ENCODE measurements around the gene BBS9. TPM values are rescaled to one million over a fixed set of nuclear protein-coding genes. Genes with fewer than 3 reads are reported as not detected.

Gene BBS9
- total RNA-seq, 1 donor from 2014 or later = 31.2 TPM

- H3K4me3 ChIP-seq = no peak overlapping the region
- intact Hi-C loops (cut with DNase I) = no loop called here
- no peaks in the 10 kb centered on the region for H3K36me3 ChIP-seq
- no peaks in the 10 kb centered on the region for H3K27me3 ChIP-seq
- H3K9me3 ChIP-seq = no peaks in the 10 kb centered on the region
- TF ChIP-seq POLR2A (IDR thresholded peaks at IDR 0.05) = no peak
- TF ChIP-seq CTCF (IDR thresholded peaks at IDR 0.05) = no peak
- TF ChIP-seq POLR2AphosphoS5 (IDR thresholded peaks at IDR 0.05; ENCODE audit: insufficient read depth in 1 of 2, low read depth in 1 of 2) = no peak
- H3K27ac ChIP-seq = no peak overlapping the region
- H3K4me1 ChIP-seq = no peaks in the 10 kb centered on the region
- DNase-seq (ENCODE audit: extremely low spot score in 2 of 2) = no peak
Measured at GRCh38 chr7:33550979-33551378, 421.6 kb downstream of the BBS9 start.

GRCh38 chr7:33554046-33554445 lies 424.7 kb downstream of the BBS9 start:
- Histone ChIP-seq H3K4me1 (no peaks in the 10 kb centered on the region), H3K36me3 (no peaks in the 10 kb centered on the region), H3K27me3 (no peaks in the 10 kb centered on the region), H3K4me3 (no peak overlapping the region), H3K27ac (no peak overlapping the region), H3K9me3 (no peaks in the 10 kb centered on the region)
- TF ChIP-seq CTCF (IDR thresholded peaks at IDR 0.05) = no peak
- TF ChIP-seq POLR2A (IDR thresholded peaks at IDR 0.05) = no peak
- no peak for TF ChIP-seq POLR2AphosphoS5 (IDR thresholded peaks at IDR 0.05; ENCODE audit: insufficient read depth in 1 of 2, low read depth in 1 of 2)
- DNase-seq (ENCODE audit: extremely low spot score in 2 of 2) = no peak
- intact Hi-C loops (cut with DNase I) = no loop called here

- no peak overlapping the region for H3K27ac ChIP-seq
- intact Hi-C loops (cut with DNase I) = no loop called here
Measured at GRCh38 chr7:33554576-33554975, 425.2 kb downstream of the BBS9 start.

GRCh38 chr7:33556472-33556871 lies 427.1 kb downstream of the BBS9 start:
- Histone ChIP-seq H3K36me3 (no peaks in the 10 kb centered on the region), H3K4me1 (no peaks in the 10 kb centered on the region), H3K27ac (no peak overlapping the region), H3K4me3 (no peak overlapping the region), H3K27me3 (no peaks in the 10 kb centered on the region), H3K9me3 (no peaks in the 10 kb centered on the region)
- no peak for TF ChIP-seq POLR2AphosphoS5 (IDR thresholded peaks at IDR 0.05; ENCODE audit: insufficient read depth in 1 of 2, low read depth in 1 of 2)
- DNase-seq (ENCODE audit: extremely low spot score in 2 of 2) = no peak
- intact Hi-C loops (cut with DNase I) = no loop called here

More at GRCh38 chr7:33554576-33554975, 425.2 kb downstream of the BBS9 start:
- H3K27me3 ChIP-seq = no peaks in the 10 kb centered on the region
- H3K9me3 ChIP-seq = no peaks in the 10 kb centered on the region
- no peak for DNase-seq (ENCODE audit: extremely low spot score in 2 of 2)
- no peaks in the 10 kb centered on the region for H3K4me1 ChIP-seq
- H3K4me3 ChIP-seq = no peak overlapping the region
- no peaks in the 10 kb centered on the region for H3K36me3 ChIP-seq
- no peak for TF ChIP-seq CTCF (IDR thresholded peaks at IDR 0.05)
- no peak for TF ChIP-seq POLR2AphosphoS5 (IDR thresholded peaks at IDR 0.05; ENCODE audit: insufficient read depth in 1 of 2, low read depth in 1 of 2)
- TF ChIP-seq POLR2A (IDR thresholded peaks at IDR 0.05) = no peak

GRCh38 chr7:33558549-33559323 lies 429.4 kb downstream of the BBS9 start:
- intact Hi-C loops (cut with DNase I) = no loop called here
- Histone ChIP-seq H3K4me3 (no peak overlapping the region), H3K4me1 (no peaks in the 10 kb centered on the region), H3K36me3 (no peaks in the 10 kb centered on the region), H3K27ac (no peak overlapping the region), H3K9me3 (no peaks in the 10 kb centered on the region), H3K27me3 (no peaks in the 10 kb centered on the region)
- DNase-seq (ENCODE audit: extremely low spot score in 2 of 2) = no peak
- TF ChIP-seq POLR2AphosphoS5 (IDR thresholded peaks at IDR 0.05; ENCODE audit: insufficient read depth in 1 of 2, low read depth in 1 of 2) = no peak
- TF ChIP-seq POLR2A (IDR thresholded peaks at IDR 0.05) = no peak
- no peak for TF ChIP-seq CTCF (IDR thresholded peaks at IDR 0.05)
